Right kidney (tissue), 1 donor: ENCODE measurements around the gene CLEC16A.

Experiments used
- DNase-seq: peaks from one replicate; pipeline ENCODE4 v3.0.0-alpha.2; 2016

The CLEC16A gene

GRCh38 chr16:11183035-11183812, 238.9 kb downstream of the CLEC16A start:
- no peak for DNase-seq

GRCh38 chr16:11183951-11184350, 239.6 kb downstream of the CLEC16A start:
- no peak for DNase-seq

- DNase-seq = peak; percentile 36
Measured at GRCh38 chr16:11187522-11188023, 243.2 kb downstream of the CLEC16A start.

GRCh38 chr16:11188801-11189740, 244.7 kb downstream of the CLEC16A start:
- no peak for DNase-seq

- no peak for DNase-seq
Measured at GRCh38 chr16:11190588-11191560, 246.5 kb downstream of the CLEC16A start.

GRCh38 chr16:11191665-11192064, 247.3 kb downstream of the CLEC16A start:
- no peak for DNase-seq

- no peak for DNase-seq
Measured at GRCh38 chr16:11193494-11193893, 249.1 kb downstream of the CLEC16A start.

GRCh38 chr16:11194913-11195312, 250.5 kb downstream of the CLEC16A start:
- DNase-seq = no peak

- DNase-seq = no peak
Measured at GRCh38 chr16:11196286-11196828, 252.0 kb downstream of the CLEC16A start.

GRCh38 chr16:11198375-11198774, 254.0 kb downstream of the CLEC16A start:
- DNase-seq = no peak

- DNase-seq = no peak
Measured at GRCh38 chr16:11198828-11199227, 254.5 kb downstream of the CLEC16A start.

GRCh38 chr16:11200592-11200991, 256.2 kb downstream of the CLEC16A start:
- DNase-seq = no peak

- peak; percentile 18 for DNase-seq
Measured at GRCh38 chr16:11201498-11202259, 257.3 kb downstream of the CLEC16A start.

- DNase-seq = peak; percentile 30
Measured at GRCh38 chr16:11202260-11203091, 258.1 kb downstream of the CLEC16A start.

GRCh38 chr16:11203111-11203623, 258.8 kb downstream of the CLEC16A start:
- no peak for DNase-seq

- no peak for DNase-seq
Measured at GRCh38 chr16:11204513-11205047, 260.2 kb downstream of the CLEC16A start.

GRCh38 chr16:11205065-11205699, 260.8 kb downstream of the CLEC16A start:
- no peak for DNase-seq

- DNase-seq = no peak
Measured at GRCh38 chr16:11205754-11206581, 261.6 kb downstream of the CLEC16A start.
